Effector memory CD4-positive, alpha-beta T cell (primary cell): ENCODE measurements around the gene TCTN2.

Experiments used
- DNase-seq, 3 donors: peaks; one replicate each; pipeline ENCODE4 v3.0.0-alpha.2; 2020
- H3K27ac ChIP-seq: 2 replicates; pipeline ENCODE4 v1.7.0; 2013; ENCODE audit warnings: mild to moderate bottlenecking, low read length, moderate library complexity; ENCODE audit not compliant: insufficient read depth, poor library complexity, severe bottlenecking
- H3K27me3 ChIP-seq: replicated peaks from 2 replicates; pipeline ENCODE4 v1.7.0; 2013; ENCODE audit warnings: mild to moderate bottlenecking, low read length; ENCODE audit not compliant: insufficient read depth, control insufficient read depth, poor library complexity, severe bottlenecking
- H3K36me3 ChIP-seq: 2 replicates; pipeline ENCODE4 v1.7.0; 2013; ENCODE audit warnings: mild to moderate bottlenecking, low read length, moderate library complexity; ENCODE audit not compliant: control insufficient read depth, insufficient read depth
- H3K4me1 ChIP-seq: 2 replicates; pipeline ENCODE4 v1.7.0; 2013; ENCODE audit warnings: low read length, mild to moderate bottlenecking; ENCODE audit not compliant: control insufficient read depth, insufficient read depth, poor library complexity, severe bottlenecking
- H3K4me3 ChIP-seq: 2 replicates; pipeline ENCODE4 v1.7.0; 2013; ENCODE audit warnings: low read length, low read depth, mild to moderate bottlenecking; ENCODE audit not compliant: insufficient read depth, poor library complexity, severe bottlenecking
- H3K9me3 ChIP-seq: 2 replicates; pipeline ENCODE4 v1.7.0; 2013; ENCODE audit warnings: mild to moderate bottlenecking, low read length, moderate library complexity; ENCODE audit not compliant: control insufficient read depth

TCTN2 gene

DNA sequence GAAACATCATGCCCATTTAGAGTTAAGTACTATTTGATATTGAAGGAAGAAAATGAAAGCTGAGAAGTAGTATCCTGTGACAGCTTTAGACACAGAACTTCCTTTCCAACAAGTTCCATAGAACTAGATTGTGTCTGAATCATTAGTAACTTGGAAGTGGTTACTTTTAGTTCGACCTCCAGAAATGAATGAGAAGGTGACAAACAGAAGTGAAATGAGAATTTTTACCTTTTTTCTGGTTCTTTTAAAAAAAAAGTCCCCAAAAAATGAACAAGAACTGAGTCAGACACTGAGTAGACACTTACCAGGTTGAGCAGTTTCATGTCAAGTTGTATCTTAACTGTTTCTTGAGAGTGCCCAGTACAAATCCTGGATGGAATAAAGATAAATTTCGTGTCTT lies 44.3 kb downstream of the TCTN2 start:
- Histone ChIP-seq H3K27me3 (no peaks in the 10 kb centered on the region), H3K4me1 (peaks cover 18% of the 10 kb centered on the region), H3K9me3 (no peaks in the 10 kb centered on the region), H3K4me3 (no peak overlapping the region), H3K36me3 (peaks cover 4% of the 10 kb centered on the region), H3K27ac (no peak overlapping the region)
- DNase-seq: no peak

- Histone ChIP-seq H3K4me1 (peaks cover 14% of the 10 kb centered on the region), H3K27me3 (no peaks in the 10 kb centered on the region), H3K4me3 (no peak overlapping the region), H3K9me3 (no peaks in the 10 kb centered on the region), H3K36me3 (peaks cover 13% of the 10 kb centered on the region), H3K27ac (no peak overlapping the region)
- DNase-seq: no peak
These were observed 46.4 kb downstream of the TCTN2 start for GRCh38 chr12:123717350-123717749.

- H3K27me3 ChIP-seq: no peaks in the 10 kb centered on the region
- no peaks in the 10 kb centered on the region for H3K4me1 ChIP-seq
- H3K9me3 ChIP-seq: no peaks in the 10 kb centered on the region
- H3K4me3 ChIP-seq: no peak overlapping the region
- H3K36me3 ChIP-seq: peaks cover 21% of the 10 kb centered on the region
- H3K27ac ChIP-seq: no peak overlapping the region
- no peak for DNase-seq
These were observed 49.4 kb downstream of the TCTN2 start for GRCh38 chr12:123720141-123720814.

GRCh38 chr12:123721245-123721644 lies 50.3 kb downstream of the TCTN2 start:
- peaks cover 28% of the 10 kb centered on the region for H3K36me3 ChIP-seq
- H3K27ac ChIP-seq: no peak overlapping the region
- H3K27me3 ChIP-seq: no peaks in the 10 kb centered on the region
- no peak for DNase-seq
- no peaks in the 10 kb centered on the region for H3K4me1 ChIP-seq
- H3K9me3 ChIP-seq: no peaks in the 10 kb centered on the region
- H3K4me3 ChIP-seq: no peak overlapping the region

DNA sequence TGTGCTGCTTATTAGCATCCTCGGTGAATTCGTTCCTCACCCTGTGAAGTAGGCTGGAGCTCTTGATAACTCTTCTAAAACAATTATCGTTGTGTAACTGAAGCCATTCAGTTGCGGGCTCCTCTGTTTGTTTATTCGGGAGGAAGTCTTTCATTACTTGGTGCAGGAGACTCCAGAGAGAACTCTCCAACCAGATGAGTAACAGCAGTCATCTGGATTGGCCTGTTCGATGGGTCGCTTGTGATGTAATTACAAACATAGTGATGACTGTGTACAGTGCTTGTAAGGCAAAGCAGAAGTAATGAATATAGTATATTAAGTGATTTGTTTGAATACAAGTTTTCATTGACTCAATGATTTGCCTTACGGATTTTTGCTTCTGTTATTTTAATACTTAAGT lies 52.1 kb downstream of the TCTN2 start:
- peaks cover 42% of the 10 kb centered on the region for H3K36me3 ChIP-seq

GRCh38 chr12:123723765-123724164 lies 52.9 kb downstream of the TCTN2 start:
- DNase-seq: no peak
- H3K4me1 ChIP-seq: no peaks in the 10 kb centered on the region
- H3K36me3 ChIP-seq: peaks cover 49% of the 10 kb centered on the region
- no peak overlapping the region for H3K27ac ChIP-seq
- no peak overlapping the region for H3K4me3 ChIP-seq
- no peaks in the 10 kb centered on the region for H3K9me3 ChIP-seq
- H3K27me3 ChIP-seq: no peaks in the 10 kb centered on the region

More for the DNA sequence above, 52.1 kb downstream of the TCTN2 start:
- DNase-seq: no peak
- no peaks in the 10 kb centered on the region for H3K27me3 ChIP-seq
- no peak overlapping the region for H3K4me3 ChIP-seq
- no peak overlapping the region for H3K27ac ChIP-seq
- no peaks in the 10 kb centered on the region for H3K4me1 ChIP-seq
- H3K9me3 ChIP-seq: no peaks in the 10 kb centered on the region

DNA sequence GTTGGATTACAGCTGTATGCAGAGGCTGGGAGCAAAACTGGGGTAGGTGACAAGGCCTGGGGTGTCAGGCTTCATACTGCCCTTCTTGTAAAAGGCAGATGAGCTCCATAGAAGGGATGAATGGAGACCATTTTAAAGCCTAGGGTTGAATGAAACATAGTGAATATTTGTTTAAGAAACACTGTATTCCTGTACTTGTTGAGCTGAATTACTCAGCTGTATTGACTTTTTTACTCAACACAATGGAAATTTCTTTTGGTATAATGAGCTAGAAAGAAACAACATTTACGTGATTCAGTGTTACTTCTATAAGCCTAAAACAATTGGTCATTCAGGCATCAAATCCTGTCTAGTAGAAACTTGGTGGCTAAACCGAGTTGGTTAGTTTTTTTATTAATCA lies 55.3 kb downstream of the TCTN2 start:
- H3K4me1 ChIP-seq: no peaks in the 10 kb centered on the region
- H3K9me3 ChIP-seq: no peaks in the 10 kb centered on the region
- no peaks in the 10 kb centered on the region for H3K27me3 ChIP-seq
- H3K27ac ChIP-seq: no peak overlapping the region
- H3K36me3 ChIP-seq: peaks cover 55% of the 10 kb centered on the region
- no peak for DNase-seq
- H3K4me3 ChIP-seq: no peak overlapping the region

DNA sequence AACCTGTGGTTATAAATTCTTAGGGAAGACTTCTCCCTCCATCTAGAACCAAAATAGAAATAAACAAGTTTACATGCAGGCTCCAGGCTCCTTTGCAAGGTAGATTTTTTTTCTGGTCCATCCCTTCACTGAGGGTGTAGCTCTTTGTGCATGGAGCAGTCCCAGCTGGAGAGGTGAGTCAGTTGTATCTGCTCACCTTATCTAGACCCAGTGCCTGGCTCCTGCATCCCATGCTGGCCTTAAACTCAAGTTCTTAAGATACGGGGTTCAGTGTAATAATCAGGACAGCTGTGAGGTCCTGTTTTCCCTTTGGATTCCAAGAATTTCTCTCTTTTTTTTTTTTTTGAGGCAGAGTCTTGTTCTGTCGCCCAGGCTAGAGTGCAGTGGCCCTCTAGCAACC lies 56.0 kb downstream of the TCTN2 start:
- Histone ChIP-seq H3K36me3 (peaks cover 62% of the 10 kb centered on the region), H3K4me3 (no peak overlapping the region), H3K9me3 (no peaks in the 10 kb centered on the region), H3K4me1 (no peaks in the 10 kb centered on the region), H3K27ac (no peak overlapping the region), H3K27me3 (no peaks in the 10 kb centered on the region)
- no peak for DNase-seq

DNA sequence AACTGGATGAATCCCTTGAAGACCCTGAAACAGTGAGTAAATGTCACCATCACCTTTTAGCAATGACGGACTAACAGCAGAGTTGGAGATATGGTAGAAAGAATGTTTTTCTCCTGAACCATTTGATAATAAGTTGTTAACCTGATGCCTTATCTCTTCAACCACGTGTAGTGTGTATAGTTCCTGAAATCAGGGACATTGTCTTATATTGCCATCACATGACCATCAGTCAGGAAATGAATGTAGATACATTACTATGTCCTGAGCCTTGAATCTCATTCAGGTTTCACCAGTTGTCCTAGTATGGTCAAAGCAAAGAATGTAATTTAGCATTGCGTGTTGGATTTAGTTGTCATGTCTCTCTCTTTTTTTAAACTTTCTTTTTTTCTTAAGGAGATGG lies 57.0 kb downstream of the TCTN2 start:
- H3K36me3 ChIP-seq: peaks cover 57% of the 10 kb centered on the region

GRCh38 chr12:123731596-123731995 lies 60.7 kb downstream of the TCTN2 start:
- no peaks in the 10 kb centered on the region for H3K27me3 ChIP-seq
- peaks cover 72% of the 10 kb centered on the region for H3K36me3 ChIP-seq
- H3K9me3 ChIP-seq: no peaks in the 10 kb centered on the region
- no peak overlapping the region for H3K27ac ChIP-seq
- H3K4me1 ChIP-seq: no peaks in the 10 kb centered on the region
- DNase-seq: no peak
- no peak overlapping the region for H3K4me3 ChIP-seq

More for the DNA sequence above, 57.0 kb downstream of the TCTN2 start:
- H3K4me1 ChIP-seq: no peaks in the 10 kb centered on the region
- no peak overlapping the region for H3K27ac ChIP-seq
- no peak overlapping the region for H3K4me3 ChIP-seq
- DNase-seq: no peak
- no peaks in the 10 kb centered on the region for H3K27me3 ChIP-seq
- no peaks in the 10 kb centered on the region for H3K9me3 ChIP-seq
